GM18951 (cell line): ENCODE data around the gene BEND3.
"Not testable (repeated sequence)": the region's sequence is repeated elsewhere in the genome, so short reads cannot be mapped to it uniquely, and the experiment has no call there.

ENCODE experiments used
- POLR2A ChIP-seq: IDR thresholded peaks from 4 replicates; pipeline ENCODE4 v1.6.1; 2011; ENCODE audit warnings: mild to moderate bottlenecking; ENCODE audit not compliant: insufficient read length, insufficient read depth; ENCODE audit errors: extremely low read depth
- in situ Hi-C: fragments of 300-500 bp; cut with MboI; formaldehyde crosslinking; loops from one replicate; pipeline ENCODE4 v1.12.0; 2022; ENCODE audit warnings: low sequenced_read_pairs, mixed read lengths, inconsistent platforms; ENCODE audit not compliant: unreplicated experiment

The BEND3 gene

GRCh38 chr6:107129370-107129925 is 14.1 kb upstream of the BEND3 start:
- in situ Hi-C loops: no loop called here
- no peak for TF ChIP-seq POLR2A

DNA sequence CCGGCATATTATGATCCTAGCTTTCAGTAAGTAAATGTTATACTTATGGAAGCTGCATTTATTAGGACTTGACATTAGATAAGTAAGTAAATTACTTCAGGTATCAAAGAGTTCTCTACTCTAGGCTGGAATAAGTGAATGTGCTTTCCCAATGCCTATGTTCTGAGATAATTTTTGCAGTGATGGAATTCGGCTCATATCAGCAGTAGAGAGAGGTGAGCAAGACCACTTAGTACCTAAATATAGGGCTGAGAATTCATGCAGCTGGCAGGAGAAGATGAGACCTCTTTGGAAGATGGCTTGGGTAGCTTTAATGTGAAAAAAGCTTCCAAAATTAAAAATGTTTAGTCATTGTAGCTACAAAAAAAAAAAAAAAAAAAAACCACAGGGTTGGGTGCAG is 13.3 kb upstream of the BEND3 start:
- in situ Hi-C loops: no loop called here
- no peak for TF ChIP-seq POLR2A

DNA sequence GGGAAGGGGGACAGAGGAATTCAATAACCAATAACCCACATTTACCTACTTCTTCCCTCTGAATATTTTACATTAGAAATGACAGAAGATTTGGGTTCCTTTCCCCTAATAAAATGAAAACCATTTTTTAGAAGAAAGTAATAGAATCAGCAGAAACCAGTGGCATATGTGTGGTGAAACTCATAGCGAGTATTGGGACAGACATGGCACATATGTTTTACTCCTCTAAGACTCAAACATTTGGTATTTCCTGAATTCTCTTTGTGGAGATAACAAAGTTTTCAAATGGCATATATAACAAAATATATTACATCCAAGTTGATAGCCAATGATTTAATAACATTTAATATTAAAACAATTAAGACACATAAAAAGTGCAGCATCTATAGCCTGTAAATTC is 12.9 kb upstream of the BEND3 start:
- in situ Hi-C loops: no loop called here
- TF ChIP-seq POLR2A: no peak

GRCh38 chr6:107125771-107126170 is 10.5 kb upstream of the BEND3 start:
- in situ Hi-C loops: no loop called here
- no peak for TF ChIP-seq POLR2A

- TF ChIP-seq POLR2A: no peak
- in situ Hi-C loops: no loop called here
Measured at GRCh38 chr6:107124934-107125348, 9.6 kb upstream of the BEND3 start.

- in situ Hi-C loops: no loop called here
- TF ChIP-seq POLR2A: no peak
Measured at GRCh38 chr6:107123501-107123900, 8.2 kb upstream of the BEND3 start.

DNA sequence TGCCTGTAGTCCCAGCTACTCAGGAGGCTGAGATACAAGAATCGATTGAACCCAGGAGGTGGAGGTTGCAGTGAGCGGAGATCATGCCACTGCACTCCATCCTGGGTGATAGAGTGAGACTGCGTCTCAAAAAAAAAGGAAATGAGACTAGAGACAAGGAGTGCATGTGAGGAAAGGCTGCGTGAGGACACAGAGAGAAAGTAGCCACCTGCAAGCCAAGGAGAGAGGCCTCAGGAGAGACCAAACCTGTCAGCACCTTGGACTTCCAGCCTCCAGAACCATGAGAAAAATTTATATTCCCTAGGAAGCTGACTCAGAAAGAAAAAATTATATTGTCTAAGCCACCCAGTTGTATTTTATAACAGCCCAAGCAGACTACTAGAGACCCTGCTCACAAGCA is 7.4 kb upstream of the BEND3 start:
- in situ Hi-C loops: no loop called here
- no peak for TF ChIP-seq POLR2A

DNA sequence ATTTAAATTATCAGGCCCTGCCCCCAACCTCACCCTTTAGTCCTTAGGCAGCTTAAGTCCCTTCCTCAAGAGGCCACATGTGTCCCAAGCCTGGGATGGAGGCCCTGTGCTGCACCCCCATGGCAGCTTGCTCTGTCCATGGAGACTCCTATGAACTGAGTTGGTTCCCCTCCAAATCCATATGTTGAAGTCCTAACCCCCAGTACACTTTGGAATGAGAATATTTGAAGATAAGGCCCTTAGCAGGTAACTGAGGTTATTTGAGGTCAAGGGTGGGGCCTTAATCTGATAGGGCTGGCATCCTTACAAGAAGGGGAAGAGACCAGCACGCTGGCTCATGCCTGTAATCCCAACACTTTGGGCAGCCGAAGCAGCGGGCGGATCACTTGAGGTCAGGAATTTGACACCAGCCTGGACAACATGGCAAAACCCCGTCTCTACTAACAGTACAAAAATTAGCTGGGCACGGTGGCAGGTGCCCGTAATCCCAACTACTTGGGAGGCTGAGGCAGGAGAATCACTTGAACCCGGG is 6.7 kb upstream of the BEND3 start:
- in situ Hi-C loops: no loop called here

GRCh38 chr6:107121266-107121665 is 6.0 kb upstream of the BEND3 start:
- TF ChIP-seq POLR2A: no peak
- in situ Hi-C loops: no loop called here

More for the DNA sequence above, 6.7 kb upstream of the BEND3 start:
- no peak for TF ChIP-seq POLR2A

- in situ Hi-C loops: no loop called here
- TF ChIP-seq POLR2A: no peak
Measured at GRCh38 chr6:107120404-107120803, 5.1 kb upstream of the BEND3 start.

GRCh38 chr6:107118976-107119375 is 3.7 kb upstream of the BEND3 start:
- TF ChIP-seq POLR2A: no peak
- in situ Hi-C loops: no loop called here

GRCh38 chr6:107118540-107118939 is 3.2 kb upstream of the BEND3 start:
- in situ Hi-C loops: not testable (repeated sequence)

DNA sequence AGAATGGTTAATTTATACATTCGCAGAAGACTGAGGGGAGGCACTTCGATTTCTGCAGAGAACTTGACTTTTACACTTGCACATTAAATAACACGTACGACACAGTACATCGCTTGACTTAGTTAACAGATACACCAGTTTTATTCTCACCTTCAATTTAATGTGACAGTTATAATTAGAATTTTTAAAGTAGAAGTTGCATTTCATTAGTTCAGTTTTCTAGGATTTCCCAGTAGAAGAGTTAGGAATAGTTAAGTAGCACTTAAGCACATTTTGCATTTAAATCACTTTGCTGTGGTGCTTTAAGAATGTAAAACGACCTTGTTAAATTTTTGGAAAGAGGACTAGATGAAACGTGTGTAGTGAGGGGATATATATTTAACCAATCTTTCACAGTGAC is 1.6 kb upstream of the BEND3 start:
- no peak for TF ChIP-seq POLR2A

GRCh38 chr6:107116328-107116892 is 1.1 kb upstream of the BEND3 start:
- in situ Hi-C loops: no loop called here
- TF ChIP-seq POLR2A: no peak

More for the DNA sequence above, 1.6 kb upstream of the BEND3 start:
- in situ Hi-C loops: no loop called here

GRCh38 chr6:107115695-107116327 is 496 bp upstream of the BEND3 start:
- TF ChIP-seq POLR2A: peak; percentile 19
- in situ Hi-C loops: no loop called here
